H9 (cell line): ENCODE results near the gene WWC1. TPM values are rescaled to one million over a fixed set of nuclear protein-coding genes. Genes with fewer than 3 reads are reported as not detected.
A peak's percentile ranks its signal among the peaks of the same experiment; 100 is the strongest.

Experiments used
- DNase-seq: peaks from one replicate; pipeline ENCODE4 v3.0.0-alpha.2; 2017
- H2AFZ ChIP-seq: one replicate; pipeline ENCODE4 v1.6.1; 2013; ENCODE audit warnings: mild to moderate bottlenecking, low read length, control low read depth, moderate library complexity
- H2AK5ac ChIP-seq: 2 replicates; pipeline ENCODE4 v1.6.1; 2013; ENCODE audit warnings: low read length, control low read depth, mixed read lengths; ENCODE audit not compliant: insufficient read length
- H2BK120ac ChIP-seq: one replicate; pipeline ENCODE4 v1.6.1; 2013; ENCODE audit warnings: low read depth, mild to moderate bottlenecking, low read length, control low read depth, inconsistent platforms; ENCODE audit not compliant: poor library complexity, severe bottlenecking
- H2BK12ac ChIP-seq: 2 replicates; pipeline ENCODE4 v1.6.1; 2013; ENCODE audit warnings: low read length, control low read depth, mixed read lengths, low read depth; ENCODE audit not compliant: insufficient read length
- H2BK15ac ChIP-seq: 2 replicates; pipeline ENCODE4 v1.6.1; 2013; ENCODE audit warnings: low read depth, low read length, control low read depth
- H2BK20ac ChIP-seq: one replicate; pipeline ENCODE4 v1.6.1; 2013; ENCODE audit warnings: low read depth, mild to moderate bottlenecking, low read length, control low read depth, inconsistent platforms; ENCODE audit not compliant: poor library complexity, severe bottlenecking
- H2BK5ac ChIP-seq: 2 replicates; pipeline ENCODE4 v1.6.1; 2013; ENCODE audit warnings: low read length, control low read depth, mixed read lengths; ENCODE audit not compliant: insufficient read length
- H3K14ac ChIP-seq: 2 replicates; pipeline ENCODE4 v1.6.1; 2013; ENCODE audit warnings: low read length, control low read depth; ENCODE audit not compliant: insufficient read depth
- H3K18ac ChIP-seq: 2 replicates; pipeline ENCODE4 v1.6.1; 2013; ENCODE audit warnings: low read depth, mild to moderate bottlenecking, mixed read lengths, low read length, control low read depth; ENCODE audit not compliant: insufficient read length
- H3K23ac ChIP-seq: 2 replicates; pipeline ENCODE4 v1.6.1; 2013; ENCODE audit warnings: low read length, control low read depth, mixed read lengths, low read depth; ENCODE audit not compliant: insufficient read length
- H3K23me2 ChIP-seq: 2 replicates; pipeline ENCODE4 v1.6.1; 2013; ENCODE audit warnings: low read depth, mild to moderate bottlenecking, mixed read lengths, low read length, control low read depth; ENCODE audit not compliant: insufficient read length, poor library complexity, severe bottlenecking
- H3K27ac ChIP-seq: 2 replicates; pipeline ENCODE4 v1.5.1; 2013; ENCODE audit warnings: low read length, control low read depth, mixed read lengths, low read depth; ENCODE audit not compliant: insufficient read length
- H3K27me3 ChIP-seq: 2 replicates; pipeline ENCODE4 v1.6.1; 2013; ENCODE audit warnings: low read length, control low read depth, inconsistent platforms; ENCODE audit not compliant: insufficient read depth
- H3K4ac ChIP-seq: 2 replicates; pipeline ENCODE4 v1.6.1; 2013; ENCODE audit warnings: low read depth, mild to moderate bottlenecking, control low read depth, inconsistent platforms, low read length, moderate library complexity
- H3K4me1 ChIP-seq: 2 replicates; pipeline ENCODE4 v1.6.1; 2013; ENCODE audit warnings: low read length, control low read depth, inconsistent platforms; ENCODE audit not compliant: insufficient read depth
- H3K4me2 ChIP-seq: 2 replicates; pipeline ENCODE4 v1.6.1; 2013; ENCODE audit warnings: low read length, control low read depth, mixed read lengths; ENCODE audit not compliant: insufficient read length, insufficient read depth
- H3K56ac ChIP-seq: 2 replicates; pipeline ENCODE4 v1.6.1; 2013; ENCODE audit warnings: low read depth, mild to moderate bottlenecking, mixed read lengths, low read length, control low read depth; ENCODE audit not compliant: insufficient read length
- H3K79me1 ChIP-seq: 2 replicates; pipeline ENCODE4 v1.6.1; 2013; ENCODE audit warnings: low read depth, mild to moderate bottlenecking, moderate library complexity, low read length, control low read depth, inconsistent platforms; ENCODE audit not compliant: insufficient read depth, poor library complexity, severe bottlenecking
- H3K79me2 ChIP-seq: 2 replicates; pipeline ENCODE4 v1.6.1; 2013; ENCODE audit warnings: low read length, control low read depth, inconsistent platforms; ENCODE audit not compliant: insufficient read depth
- H3K9ac ChIP-seq: 2 replicates; pipeline ENCODE4 v1.6.1; 2013; ENCODE audit warnings: low read length, control low read depth, mixed read lengths; ENCODE audit not compliant: insufficient read length; ENCODE audit errors: extremely low read depth
- H3K9me3 ChIP-seq: one replicate; pipeline ENCODE4 v1.6.1; 2013; ENCODE audit warnings: low read depth, low read length, inconsistent platforms; ENCODE audit not compliant: control insufficient read depth
- H3T11ph ChIP-seq: one replicate; pipeline ENCODE4 v1.6.1; 2013; ENCODE audit warnings: mild to moderate bottlenecking, low read length, control low read depth, inconsistent platforms
- H4K20me1 ChIP-seq: one replicate; pipeline ENCODE4 v1.6.1; 2013; ENCODE audit not compliant: control insufficient read depth, insufficient read length, insufficient read depth
- H4K5ac ChIP-seq: 2 replicates; pipeline ENCODE4 v1.6.1; 2013; ENCODE audit warnings: low read depth, mild to moderate bottlenecking, mixed read lengths, low read length, control low read depth; ENCODE audit not compliant: insufficient read length
- H4K8ac ChIP-seq: replicated peaks from 2 replicates; pipeline ENCODE4 v1.6.1; 2013; ENCODE audit warnings: low read length, control low read depth, mixed read lengths, low read depth; ENCODE audit not compliant: insufficient read length
- H4K91ac ChIP-seq: 2 replicates; pipeline ENCODE4 v1.6.1; 2013; ENCODE audit warnings: low read depth, mild to moderate bottlenecking, moderate library complexity, mixed read lengths, low read length, control low read depth; ENCODE audit not compliant: insufficient read length
- H3K27ac Mint-ChIP-seq, 3 experiments: 2 replicates in 2 of 3; 3 replicates in 1 of 3; pipeline ENCODE4 v1.8.0; 2020 to 2021; ENCODE audit warnings: mixed read lengths in 3 of 3, mild to moderate bottlenecking in 1 of 3, moderate library complexity in 1 of 3
- H3K27me3 Mint-ChIP-seq: 2 replicates; pipeline ENCODE4 v1.8.0; 2021; ENCODE audit warnings: low read depth, mild to moderate bottlenecking, moderate library complexity, mixed read lengths
- H3K36me3 Mint-ChIP-seq, 3 experiments: 2 replicates in 2 of 3; 3 replicates in 1 of 3; pipeline ENCODE4 v1.8.0; 2020 to 2021; ENCODE audit warnings: low read depth in 3 of 3, mixed read lengths in 3 of 3; ENCODE audit not compliant: insufficient read depth in 1 of 3
- H3K4me1 Mint-ChIP-seq, 2 experiments: 2 replicates each; pipeline ENCODE4 v1.8.0; 2020; ENCODE audit warnings: mixed read lengths in 2 of 2
- H3K4me3 Mint-ChIP-seq, 2 experiments: 2 replicates in 1 of 2; 3 replicates in 1 of 2; pipeline ENCODE4 v1.8.0; 2020 to 2021; ENCODE audit warnings: mild to moderate bottlenecking in 2 of 2, mixed read lengths in 2 of 2, moderate library complexity in 1 of 2
- H3K9me3 Mint-ChIP-seq, 2 experiments: 2 replicates in 1 of 2; 3 replicates in 1 of 2; pipeline ENCODE4 v1.8.0; 2020; ENCODE audit warnings: mild to moderate bottlenecking in 2 of 2, mixed read lengths in 2 of 2, moderate library complexity in 1 of 2
- WGBS: extraction: QIAGEN DNeasy Blood & Tissue Kit; methylation state at CpG from one replicate; pipeline ENCODE4 v1.1.7; 2013; ENCODE audit warnings: missing lambda C conversion rate, low lambda C conversion rate, mixed read lengths; ENCODE audit not compliant: insufficient read length; ENCODE audit errors: extremely low coverage; 5-methylcytosine and 5-hydroxymethylcytosine counted together
- total RNA-seq: library from RNA; stranded (reverse); gene quantifications from 2 replicates; pipeline ENCODE4 v1.2.1, GENCODE V29; 2021
- TF ChIP-seq, protein P1 (sequence below): fragments of 200-600 bp; sonication (generic); conservative IDR thresholded peaks from 3 replicates; pipeline ENCODE4 v1.8.0; 2021; ENCODE audit warnings: antibody characterized with exemption, mild to moderate bottlenecking

WWC1 gene
- total RNA-seq, 1 experiment from 2014 or later, result 28.2 TPM

GRCh38 chr5:168365581-168366081 is 74.2 kb downstream of the WWC1 start:
- Histone ChIP-seq H4K20me1 (no peaks in the 10 kb centered on the region), H3T11ph (no peak overlapping the region), H3K23me2 (no peaks in the 10 kb centered on the region), H2BK15ac (no peak overlapping the region), H3K79me1 (no peaks in the 10 kb centered on the region), H4K8ac (no peak overlapping the region), H2AK5ac (no peak overlapping the region), H3K14ac (no peak overlapping the region), H3K4me2 (no peak overlapping the region), H2BK12ac (no peak overlapping the region), H4K5ac (no peak overlapping the region), H3K79me2 (no peaks in the 10 kb centered on the region), H3K18ac (no peak overlapping the region), H3K23ac (no peak overlapping the region), H3K9me3 (no peaks in the 10 kb centered on the region), H2AFZ (no peak overlapping the region), H2BK5ac (no peak overlapping the region), H3K27ac (no peak overlapping the region), H3K4ac (no peak overlapping the region), H3K56ac (no peak overlapping the region), H3K4me1 (peaks cover 3% of the 10 kb centered on the region; the same call in 1 of the 2 replicates), H3K27me3 (no peaks in the 10 kb centered on the region), H2BK20ac (no peak overlapping the region), H2BK120ac (no peak overlapping the region), H4K91ac (no peak overlapping the region), H3K9ac (no peak overlapping the region)
- WGBS, result no CpG with 5 or more reads among the region's 10 CpGs
- Mint-ChIP-seq H3K36me3 (peaks cover 0 to 7% (median 2%) of the 10 kb centered on the region in 3 experiments; a peak in 4 of 7 replicates), H3K9me3 (no peaks in the 10 kb centered on the region), H3K27me3 (no peaks in the 10 kb centered on the region), H3K4me1 (peaks cover 41 to 43% of the 10 kb centered on the region in 2 experiments), H3K4me3 (no peak overlapping the region), H3K27ac (peak overlapping the region in 1 of 3 experiments; percentile 83; a peak in 1 of 7 replicates)
- DNase-seq, result peak; percentile 73
- TF ChIP-seq, protein P1, sequence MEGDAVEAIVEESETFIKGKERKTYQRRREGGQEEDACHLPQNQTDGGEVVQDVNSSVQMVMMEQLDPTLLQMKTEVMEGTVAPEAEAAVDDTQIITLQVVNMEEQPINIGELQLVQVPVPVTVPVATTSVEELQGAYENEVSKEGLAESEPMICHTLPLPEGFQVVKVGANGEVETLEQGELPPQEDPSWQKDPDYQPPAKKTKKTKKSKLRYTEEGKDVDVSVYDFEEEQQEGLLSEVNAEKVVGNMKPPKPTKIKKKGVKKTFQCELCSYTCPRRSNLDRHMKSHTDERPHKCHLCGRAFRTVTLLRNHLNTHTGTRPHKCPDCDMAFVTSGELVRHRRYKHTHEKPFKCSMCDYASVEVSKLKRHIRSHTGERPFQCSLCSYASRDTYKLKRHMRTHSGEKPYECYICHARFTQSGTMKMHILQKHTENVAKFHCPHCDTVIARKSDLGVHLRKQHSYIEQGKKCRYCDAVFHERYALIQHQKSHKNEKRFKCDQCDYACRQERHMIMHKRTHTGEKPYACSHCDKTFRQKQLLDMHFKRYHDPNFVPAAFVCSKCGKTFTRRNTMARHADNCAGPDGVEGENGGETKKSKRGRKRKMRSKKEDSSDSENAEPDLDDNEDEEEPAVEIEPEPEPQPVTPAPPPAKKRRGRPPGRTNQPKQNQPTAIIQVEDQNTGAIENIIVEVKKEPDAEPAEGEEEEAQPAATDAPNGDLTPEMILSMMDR, result peak; percentile 62
